K562 treated with DMSO at 1 percent for 48 hours (cell line): ENCODE data around the gene COP1. TPM values are rescaled to one million over a fixed set of nuclear protein-coding genes. Genes with fewer than 3 reads are reported as not detected.

ENCODE experiments used
- total RNA-seq: library from RNA; unstranded; fragments of 300-600 nt; gene quantifications from 2 replicates; pipeline ENCODE4 v1.2.3, GENCODE V29; 2022; ENCODE audit warnings: low replicate concordance; ENCODE audit errors: extremely low read depth

The COP1 gene
- total RNA-seq, result not detected in 2 replicates

DNA sequence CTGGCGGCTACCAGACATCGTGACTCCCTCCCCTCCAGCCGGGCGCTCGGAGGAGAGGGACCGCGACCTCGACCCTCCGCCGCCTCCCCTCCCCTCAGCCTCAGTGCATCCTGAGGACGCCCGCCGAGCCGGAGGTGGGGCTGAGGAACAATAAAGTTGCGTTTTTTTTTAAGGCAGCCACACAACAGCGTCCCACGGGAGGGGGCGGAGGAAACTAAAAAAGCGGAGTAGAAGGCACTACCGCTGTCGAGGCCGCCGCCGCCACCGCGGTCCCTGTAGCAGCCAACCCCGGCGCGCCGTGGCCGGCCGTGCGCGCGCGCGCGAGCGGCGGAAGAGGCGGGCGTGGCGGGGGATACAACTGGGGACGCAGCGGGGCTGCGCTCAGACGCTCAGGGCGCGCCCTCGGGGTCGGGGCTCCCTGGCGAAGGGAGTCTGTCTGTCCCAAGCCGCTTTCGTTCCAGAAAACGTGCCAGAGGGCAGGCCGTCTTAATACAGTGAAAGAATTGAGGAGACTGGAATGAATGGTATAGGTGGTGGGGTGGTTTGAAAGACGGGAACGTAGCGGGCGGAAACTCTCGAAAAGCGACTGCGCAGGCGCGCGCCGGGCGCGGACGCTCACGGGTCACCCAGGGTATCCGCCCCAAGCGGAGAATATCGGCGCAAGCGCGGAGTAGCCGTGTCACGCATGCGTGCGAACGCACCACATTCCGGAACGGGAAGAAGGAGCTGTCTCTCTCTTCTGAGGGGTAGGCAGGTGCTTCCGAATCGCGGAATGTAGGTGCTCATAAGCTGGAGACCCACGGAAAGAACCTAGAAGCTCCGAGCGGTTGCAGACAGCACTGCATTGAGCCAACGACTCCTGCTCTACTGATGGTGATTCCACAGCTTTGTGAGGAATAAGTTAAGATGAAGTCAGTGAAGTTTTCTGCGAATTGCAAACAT is at the start of gene COP1:
COP1 (minus strand) TSS at position 326 of the 942 bp plus-strand sequence; CDS start at position 18, 308 bp downstream.

